Putamen (tissue), 1 donor: ENCODE results near the gene SDC1.

ENCODE experiments used
- DNase-seq: peaks from one replicate; pipeline ENCODE4 v3.0.0-alpha.2; 2016; ENCODE audit warnings: low spot score

The SDC1 gene

DNA sequence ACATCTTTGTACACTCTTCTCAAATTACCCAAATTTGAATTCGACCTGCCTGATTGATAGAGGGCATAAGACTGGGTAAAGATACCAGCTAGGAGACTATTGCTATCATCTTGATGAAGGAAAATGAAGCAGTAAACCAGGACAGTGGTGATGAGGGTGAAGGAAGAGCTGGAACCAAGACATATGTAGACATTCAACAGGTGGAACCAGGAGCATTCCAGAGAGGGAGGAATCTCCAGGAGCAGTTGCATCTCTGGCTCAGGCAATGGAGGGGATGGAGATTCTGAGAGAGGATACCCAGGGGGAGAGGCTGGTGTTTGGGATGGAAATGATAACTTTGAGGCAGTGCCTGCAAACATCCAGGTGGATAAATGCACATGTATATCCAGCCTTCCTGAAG is 41.6 kb downstream of the SDC1 start:
- no peak for DNase-seq

GRCh38 chr2:20182241-20182931 is 42.5 kb downstream of the SDC1 start:
- DNase-seq, result no peak

DNA sequence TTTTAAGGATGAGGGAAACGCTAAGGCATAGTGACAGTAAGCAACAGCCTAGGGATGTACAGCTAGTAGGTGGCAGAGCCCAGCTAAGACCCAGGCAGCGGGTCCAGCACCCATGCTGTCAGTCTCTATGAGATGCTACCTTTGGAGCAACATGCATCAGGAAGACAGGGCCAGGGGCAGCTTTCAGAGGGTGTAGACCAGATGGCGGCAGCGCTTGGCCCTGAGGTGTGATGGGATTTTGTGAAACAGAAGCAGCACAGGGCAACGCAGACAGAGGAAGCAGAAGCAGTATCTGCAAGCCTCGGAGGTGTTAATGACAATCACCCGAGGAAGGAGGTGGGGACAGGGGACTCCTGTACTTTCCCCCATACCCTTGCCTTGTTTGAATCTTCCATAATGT is 43.2 kb downstream of the SDC1 start:
- no peak for DNase-seq

DNA sequence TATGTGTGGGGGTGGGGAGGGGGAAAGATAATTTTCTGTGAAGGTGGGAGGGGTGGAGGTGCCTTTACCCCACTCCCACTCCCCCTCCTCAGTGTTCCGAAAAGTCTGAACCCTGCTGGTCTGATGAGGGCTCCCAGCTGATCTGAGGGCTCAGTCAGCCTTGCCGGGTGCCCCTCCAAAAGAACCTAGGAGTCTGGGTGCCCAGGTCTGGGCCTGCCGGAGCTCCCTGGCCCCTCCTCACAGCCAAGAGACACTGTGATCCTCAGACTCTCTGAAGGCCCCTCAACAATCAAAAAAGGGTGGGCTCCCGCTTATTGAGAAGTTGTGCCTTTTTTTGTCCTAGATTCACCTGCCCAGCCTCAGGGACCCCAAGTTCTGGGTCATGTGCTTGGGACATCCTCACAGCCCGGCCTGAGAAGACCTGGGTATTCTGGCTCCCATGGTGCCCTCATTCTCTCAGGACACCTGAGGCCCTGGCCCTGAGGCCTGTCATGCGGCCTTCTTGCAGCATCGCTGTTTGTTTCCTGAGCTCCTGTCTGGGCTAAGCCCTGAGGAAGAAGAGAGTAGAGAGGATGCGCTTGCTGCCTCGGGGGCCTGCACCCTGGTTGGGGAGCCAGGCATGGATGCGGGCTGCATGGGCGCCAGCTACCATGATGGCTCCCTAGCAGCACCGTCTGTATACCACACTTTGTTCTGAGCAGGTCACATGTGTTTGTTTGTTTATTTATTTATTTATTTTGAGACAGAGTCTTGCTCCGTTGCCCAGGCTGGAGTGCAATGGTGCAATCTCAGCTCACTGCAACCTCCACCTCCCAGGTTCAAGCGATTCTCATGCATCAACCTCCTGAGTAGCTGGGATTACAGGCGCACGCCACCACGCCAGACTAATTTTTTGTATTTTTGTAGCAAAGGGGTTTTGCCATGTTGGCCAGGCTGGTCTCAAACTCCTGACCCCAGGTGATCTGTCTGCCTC is 44.0 kb downstream of the SDC1 start:
- no peak for DNase-seq

DNA sequence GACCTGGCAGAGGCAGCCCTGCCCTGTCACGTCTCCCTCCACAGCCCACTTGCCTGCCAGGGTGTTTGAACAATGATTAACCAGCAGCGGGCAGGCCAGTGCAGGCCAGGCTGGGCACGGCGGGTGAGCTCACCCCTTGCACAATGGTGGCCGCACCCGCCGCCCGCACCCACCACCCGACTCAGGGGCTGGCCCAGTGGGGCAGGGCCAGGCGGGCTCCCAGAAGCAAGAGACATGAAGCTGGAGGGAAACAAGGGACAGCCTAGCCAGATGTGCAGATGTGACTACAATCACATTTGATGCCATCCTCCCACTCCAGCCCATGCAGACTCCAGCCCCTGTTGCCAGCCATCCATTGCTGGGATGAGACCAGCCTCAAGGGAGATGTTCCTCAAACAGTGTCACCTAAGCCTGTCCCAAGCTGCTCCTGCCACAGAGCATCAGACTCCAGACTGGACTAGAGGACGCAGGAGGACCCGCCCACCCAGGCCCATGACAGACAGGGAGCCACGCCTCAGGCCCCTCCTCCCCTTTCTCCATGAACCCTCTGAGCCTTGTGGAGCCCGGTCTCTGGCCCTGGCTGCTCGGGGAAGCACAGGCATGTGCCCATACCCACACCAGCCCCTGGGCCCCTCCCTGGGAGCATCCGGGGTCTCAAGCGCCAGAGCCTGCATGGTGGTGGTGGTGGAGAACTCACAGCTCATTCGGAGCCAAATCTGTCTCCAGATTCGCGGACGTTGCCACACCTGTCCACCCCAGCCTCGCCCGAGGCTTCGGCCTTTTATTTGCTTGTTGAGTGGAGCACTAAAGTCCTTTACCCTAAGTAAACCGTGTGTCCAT is 45.0 kb downstream of the SDC1 start:
- DNase-seq, result no peak

- no peak for DNase-seq
Observed at GRCh38 chr2:20179466-20179754, 45.5 kb downstream of the SDC1 start.

DNA sequence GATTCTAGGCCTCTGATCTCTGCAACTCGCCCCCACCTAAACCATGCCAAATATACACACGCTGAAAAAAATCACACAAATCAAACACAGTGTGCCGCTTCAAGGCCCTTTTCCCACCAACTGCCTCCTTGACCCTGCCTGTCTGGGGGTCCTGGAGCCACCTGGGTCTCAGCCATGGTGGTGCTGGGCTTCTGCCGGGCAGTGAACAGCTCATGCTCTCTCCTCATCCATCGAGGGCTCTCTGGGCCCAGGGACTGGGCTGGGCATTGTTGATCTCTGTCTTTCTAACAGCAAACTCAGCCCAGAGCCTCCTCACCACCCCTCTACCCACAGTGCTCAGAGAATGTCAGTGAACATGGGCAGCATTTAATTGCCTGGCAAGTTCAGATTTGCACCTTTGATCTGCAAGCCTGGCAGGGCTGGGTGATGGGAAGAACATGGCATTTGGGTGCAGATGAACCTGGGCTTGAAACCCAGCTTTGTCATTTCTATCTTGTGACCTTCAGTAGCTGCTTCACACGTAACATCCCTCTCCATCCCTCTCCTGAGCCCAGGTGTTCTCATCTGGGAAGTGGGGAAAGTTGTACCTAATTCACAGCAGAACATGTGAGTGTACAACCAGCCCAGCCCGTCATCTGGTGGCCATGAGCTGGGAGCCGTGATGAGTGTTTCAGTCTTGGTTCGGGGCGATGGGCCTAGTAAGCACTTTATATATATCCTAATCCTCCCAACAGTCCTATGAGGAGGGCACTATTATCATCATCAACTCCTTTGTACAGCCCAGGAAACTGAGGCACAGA is 46.1 kb downstream of the SDC1 start:
- no peak for DNase-seq

- DNase-seq, result no peak
Observed at GRCh38 chr2:20178249-20178607, 46.7 kb downstream of the SDC1 start.

DNA sequence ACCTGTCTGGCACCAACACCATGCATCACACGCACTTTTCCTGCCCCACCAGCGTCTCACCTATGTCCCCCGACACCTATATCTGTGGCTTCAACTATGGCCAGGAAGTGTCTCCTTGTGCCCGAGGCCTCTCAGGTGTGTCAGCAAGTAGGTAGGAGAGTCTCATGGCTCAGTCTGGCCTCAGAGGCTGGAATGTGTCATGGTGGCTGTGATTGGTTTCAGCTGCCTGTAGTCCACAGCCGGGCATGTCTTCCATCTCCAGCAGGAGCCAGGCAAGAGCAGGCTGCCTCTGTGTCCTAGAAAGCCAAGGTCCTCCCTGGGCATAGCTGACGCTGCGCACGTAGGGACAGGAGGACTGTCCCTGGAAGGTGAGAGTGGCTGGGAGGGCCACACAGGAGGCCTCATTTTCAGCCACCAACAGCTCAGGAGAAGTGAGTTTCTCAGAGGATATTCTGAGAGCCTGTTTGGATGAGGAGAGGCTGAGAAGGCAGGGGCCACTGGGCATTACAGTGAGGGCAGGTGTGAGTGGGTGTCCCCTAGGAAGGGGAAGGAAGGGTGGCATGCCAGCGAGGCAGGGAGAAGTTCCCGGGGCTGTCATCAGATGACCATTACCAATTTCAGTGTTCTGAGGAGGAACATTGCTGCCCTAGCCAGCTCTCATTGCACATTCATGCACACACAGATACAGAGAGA is 47.2 kb downstream of the SDC1 start:
- DNase-seq, result no peak

DNA sequence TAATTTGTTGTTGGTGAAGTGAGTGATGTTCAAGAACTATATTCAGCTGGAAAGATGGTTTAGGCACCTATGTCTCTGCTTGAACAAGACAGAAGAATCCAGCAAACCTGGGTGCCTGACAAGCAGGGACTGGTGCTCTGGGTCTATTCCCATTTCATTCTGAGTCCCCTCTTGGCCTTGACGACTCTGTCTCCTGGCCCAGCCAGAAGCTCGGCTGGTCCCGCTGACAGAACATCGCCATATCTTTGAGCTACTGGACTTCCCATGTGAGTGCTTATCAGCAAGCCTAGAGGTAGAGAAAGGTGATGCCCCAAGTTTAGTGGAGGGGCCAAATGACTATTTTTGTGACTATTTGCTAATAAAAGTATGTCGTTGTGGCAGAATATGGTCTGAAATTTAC is 48.2 kb downstream of the SDC1 start:
- DNase-seq, result no peak

- DNase-seq, result no peak
Observed at GRCh38 chr2:20175931-20176330, 49.0 kb downstream of the SDC1 start.

DNA sequence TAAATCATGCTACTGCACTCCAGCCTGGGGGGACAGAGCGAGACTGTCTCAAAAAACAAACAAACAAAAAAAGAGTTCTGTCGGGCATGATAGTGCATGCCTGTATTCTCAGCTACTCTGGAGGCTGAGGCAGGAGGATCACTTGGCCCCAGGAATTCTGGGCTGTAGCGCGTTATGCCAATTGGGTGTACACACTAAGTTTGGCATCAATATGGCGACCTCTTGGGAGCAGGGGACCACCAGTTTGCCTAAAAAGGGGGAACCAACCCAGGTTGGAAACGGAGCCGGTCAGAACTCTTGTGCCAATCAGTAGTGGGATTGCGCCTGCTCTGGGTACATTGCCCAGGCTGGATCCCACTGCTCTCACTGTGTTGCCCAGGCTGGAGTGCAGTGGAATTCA is 49.7 kb downstream of the SDC1 start:
- no peak for DNase-seq

DNA sequence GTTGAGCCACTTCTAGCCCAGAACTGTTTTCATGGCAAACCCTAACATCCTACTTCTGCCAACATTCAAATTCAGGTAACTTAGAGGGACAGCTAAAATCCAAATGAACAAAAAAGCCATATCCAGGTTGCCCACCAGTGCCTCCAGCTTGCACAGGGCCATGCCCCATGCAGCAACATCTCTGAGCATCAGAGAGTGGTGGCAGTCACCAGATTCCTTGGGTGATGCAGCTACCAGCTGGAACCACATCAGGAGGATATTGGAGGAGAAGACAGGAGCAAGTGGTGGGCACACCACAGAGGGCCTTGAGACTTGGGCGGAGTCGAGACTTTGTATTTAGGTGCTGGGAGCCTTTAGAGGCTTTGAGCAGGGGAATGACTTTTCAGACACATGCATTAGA is 50.5 kb downstream of the SDC1 start:
- DNase-seq, result no peak

DNA sequence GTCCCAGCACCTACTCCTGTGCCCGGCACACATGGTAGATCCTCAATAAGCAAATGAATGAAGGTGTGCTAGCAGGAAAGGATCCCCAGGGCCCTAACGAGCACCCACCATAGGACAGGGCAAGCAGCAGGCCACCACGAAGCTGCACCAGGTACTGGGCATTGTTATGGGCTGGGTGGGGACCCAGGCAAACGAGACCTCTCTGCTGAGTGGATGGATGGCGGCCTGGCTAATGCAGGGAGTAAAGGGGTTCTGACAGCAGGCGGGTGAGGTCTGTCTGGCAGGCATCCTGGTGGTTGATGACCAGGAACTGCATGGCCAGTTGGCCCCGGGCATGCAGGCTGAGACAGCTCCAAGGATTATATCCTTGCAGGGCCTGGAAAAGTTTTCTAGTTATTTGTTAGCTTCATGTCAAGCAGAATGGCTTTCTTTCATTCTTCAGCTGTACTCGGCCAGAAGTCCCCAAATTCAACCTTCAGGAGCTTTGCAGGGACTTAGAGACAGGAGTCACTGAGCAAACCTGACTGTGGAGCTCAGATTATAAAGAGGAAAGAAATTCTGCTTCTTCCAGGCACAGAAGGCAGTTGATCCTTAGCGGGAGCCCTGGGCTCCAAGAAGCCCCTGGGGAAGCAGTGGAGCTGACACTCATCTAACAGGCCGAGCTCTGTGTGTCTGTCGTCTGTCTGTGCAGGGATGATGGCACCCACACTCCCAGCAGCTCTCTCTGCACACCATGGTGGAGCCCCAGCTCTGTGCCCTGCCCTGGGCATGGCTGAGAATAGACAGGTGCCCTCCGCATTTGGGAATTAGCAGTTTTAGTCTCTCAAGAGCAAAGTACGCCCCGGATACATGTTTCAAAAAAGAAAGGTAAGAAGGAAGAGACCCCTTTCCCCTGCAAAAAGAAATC is 51.2 kb downstream of the SDC1 start:
- DNase-seq, result no peak

GRCh38 chr2:20173064-20173463 is 51.9 kb downstream of the SDC1 start:
- no peak for DNase-seq

DNA sequence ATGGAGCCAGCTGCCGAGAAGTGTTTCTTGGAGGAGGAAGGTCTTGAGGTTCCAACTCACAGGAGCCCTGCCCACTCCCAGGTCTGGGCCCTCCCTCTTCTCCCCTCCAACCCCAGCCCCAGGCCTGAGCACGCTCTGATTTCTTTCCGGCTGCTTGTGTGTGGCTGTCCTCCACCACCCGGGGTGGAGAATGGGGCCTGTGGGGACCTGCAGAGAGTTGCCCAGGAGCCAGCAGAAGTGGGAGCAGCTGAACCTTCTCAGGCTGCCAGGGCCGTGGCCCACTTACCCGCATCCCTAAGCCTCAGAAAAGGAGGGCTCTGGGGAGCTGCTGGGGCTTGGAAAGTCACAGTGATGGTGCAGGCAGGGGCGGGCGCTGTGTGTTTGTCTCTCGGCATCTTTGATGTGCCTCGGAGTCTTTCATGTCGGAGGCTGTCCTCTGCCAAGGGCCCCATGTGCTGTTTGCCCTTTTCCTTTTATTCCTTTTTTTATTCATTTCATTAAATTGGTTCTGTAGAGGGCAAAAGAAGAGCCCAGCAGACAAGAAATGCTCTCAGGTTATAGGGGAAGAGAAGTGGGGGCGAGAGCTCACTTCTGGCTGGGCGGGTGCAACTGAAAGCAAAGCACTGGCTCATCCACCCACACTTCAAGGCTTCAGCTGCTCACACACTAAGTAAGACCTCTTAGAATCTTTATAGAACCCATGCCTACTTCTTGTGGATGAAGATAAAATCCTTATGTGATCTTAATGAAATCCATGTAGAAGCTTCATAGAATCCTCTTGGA is 52.5 kb downstream of the SDC1 start:
- no peak for DNase-seq

GRCh38 chr2:20171445-20171977 is 53.4 kb downstream of the SDC1 start:
- no peak for DNase-seq

DNA sequence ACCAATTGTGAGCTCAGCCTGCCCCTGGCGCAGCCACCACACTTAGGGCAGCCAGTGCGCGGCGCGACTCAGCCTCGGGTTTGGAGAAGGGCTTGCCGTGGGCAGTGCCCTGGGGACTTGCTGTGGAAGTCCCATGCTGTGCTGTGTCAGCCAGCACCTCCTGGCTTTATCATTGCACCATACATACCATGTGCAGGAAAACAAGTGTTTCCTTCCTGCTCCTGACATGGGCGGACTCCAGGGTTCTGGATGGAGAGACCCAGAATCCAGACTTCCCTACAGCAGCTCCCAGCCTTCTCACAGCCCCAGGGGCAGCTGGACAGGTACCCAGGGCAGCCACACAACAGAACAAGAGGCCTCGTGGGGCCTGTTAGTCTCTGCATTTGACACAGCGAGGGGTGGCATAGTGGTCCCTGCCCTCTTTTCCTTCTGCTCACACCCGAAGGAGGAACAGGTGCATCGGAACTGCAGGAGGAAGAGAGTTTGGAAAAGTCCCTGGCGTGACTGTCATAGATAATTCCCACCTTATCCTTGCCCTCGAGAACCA is 54.2 kb downstream of the SDC1 start:
- DNase-seq, result no peak
